D721Med (cell line): ENCODE data around the gene LTBP2.

ENCODE experiments used
- DNase-seq: peaks from one replicate; pipeline ENCODE4 v3.0.0; 2011; ENCODE audit warnings: low spot score; ENCODE audit not compliant: insufficient read length
- FAIRE-seq: peaks from 2 replicates; lab custom pipeline; 2011; peaks lifted over from hg19 to GRCh38; lab: Jason Lieb, UNC
- CTCF ChIP-seq: IDR thresholded peaks from 2 replicates; pipeline ENCODE4 v1.5.1; 2012; ENCODE audit warnings: mild to moderate bottlenecking, control low read depth; ENCODE audit not compliant: insufficient read depth; ENCODE audit errors: missing control alignments

The LTBP2 gene

GRCh38 chr14:74654931-74655330 is 42.9 kb upstream of the LTBP2 start:
- TF ChIP-seq CTCF = no peak
- DNase-seq = no peak
- no peak for FAIRE-seq

GRCh38 chr14:74653386-74654138 is 41.5 kb upstream of the LTBP2 start:
- FAIRE-seq = no peak
- DNase-seq = peak; percentile 48
- TF ChIP-seq CTCF = no peak

DNA sequence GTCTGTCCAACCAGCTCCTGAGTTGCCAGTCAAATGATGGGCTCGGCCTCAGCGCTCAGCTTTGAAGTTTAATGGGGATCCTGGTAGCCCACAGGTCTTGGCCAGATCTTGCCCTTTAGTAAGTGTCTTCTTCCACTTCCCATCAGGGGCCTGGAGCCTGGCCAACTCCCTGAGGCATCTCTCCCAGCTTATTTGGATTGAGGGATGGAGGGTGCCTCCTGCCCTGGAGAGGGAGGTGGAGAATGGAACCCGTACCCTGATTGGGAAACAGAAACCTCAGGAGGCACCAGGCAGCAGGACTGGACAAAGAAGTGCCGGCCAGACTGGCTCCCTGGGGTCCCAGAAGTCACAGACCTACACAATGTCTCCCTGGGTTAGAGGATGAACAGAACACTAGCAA is 40.5 kb upstream of the LTBP2 start:
- TF ChIP-seq CTCF = no peak
- no peak for DNase-seq
- no peak for FAIRE-seq

GRCh38 chr14:74650927-74651686 is 39.1 kb upstream of the LTBP2 start:
- FAIRE-seq (no peak), DNase-seq (no peak)
- TF ChIP-seq CTCF = no peak

DNA sequence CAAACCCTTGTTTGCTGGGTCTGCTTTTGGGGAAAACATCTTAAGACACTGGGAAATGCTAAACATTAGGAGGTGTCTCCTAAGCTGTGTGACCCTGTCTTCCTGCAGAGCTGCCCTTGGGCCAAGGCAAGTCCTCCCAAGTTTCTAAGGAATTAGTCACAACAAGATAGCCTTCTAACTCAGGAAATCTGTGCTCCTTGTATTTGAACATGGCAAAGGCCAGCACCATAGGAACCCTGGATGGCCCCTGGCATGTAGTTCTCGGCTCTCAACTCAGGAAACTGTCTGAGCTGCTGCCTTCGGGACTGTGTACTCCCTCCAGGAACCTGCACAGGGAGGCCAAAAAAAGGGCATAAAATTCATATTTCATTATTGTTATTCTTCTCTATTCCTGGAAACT is 37.6 kb upstream of the LTBP2 start:
- no peak for DNase-seq
- no peak for TF ChIP-seq CTCF
- FAIRE-seq = no peak

DNA sequence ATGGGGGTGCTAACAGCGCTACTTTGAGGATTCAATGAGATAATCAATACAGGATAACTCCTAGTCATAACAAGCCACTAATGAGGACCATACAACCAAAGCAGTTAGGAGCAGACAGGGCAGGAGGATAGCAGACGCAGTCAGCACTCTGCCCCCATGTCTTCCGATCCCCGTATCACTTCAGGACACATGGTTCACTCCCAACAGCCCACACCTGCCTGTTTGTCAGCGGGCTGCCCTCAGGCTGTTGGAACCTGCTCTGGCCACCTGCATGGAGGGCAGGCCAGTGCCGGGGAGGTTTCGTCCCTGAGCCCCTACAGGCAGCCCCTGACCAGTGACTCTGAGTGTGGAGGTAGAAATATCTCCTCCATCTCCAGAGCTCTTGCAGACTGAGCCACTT is 37.1 kb upstream of the LTBP2 start:
- FAIRE-seq (no peak), DNase-seq (no peak)
- TF ChIP-seq CTCF = no peak

GRCh38 chr14:74648601-74649000 is 36.6 kb upstream of the LTBP2 start:
- FAIRE-seq (no peak), DNase-seq (no peak)
- TF ChIP-seq CTCF = no peak
